GM19463 (cell line): Measurements from ENCODE around the gene RBPJL.

ENCODE experiments used
- ATAC-seq: cut with Tn5 transposase; IDR thresholded peaks from one replicate; pipeline ENCODE4 v1.9.1; 2021; ENCODE audit warnings: mild to moderate bottlenecking, moderate library complexity; ENCODE audit not compliant: unreplicated experiment

Gene RBPJL

DNA sequence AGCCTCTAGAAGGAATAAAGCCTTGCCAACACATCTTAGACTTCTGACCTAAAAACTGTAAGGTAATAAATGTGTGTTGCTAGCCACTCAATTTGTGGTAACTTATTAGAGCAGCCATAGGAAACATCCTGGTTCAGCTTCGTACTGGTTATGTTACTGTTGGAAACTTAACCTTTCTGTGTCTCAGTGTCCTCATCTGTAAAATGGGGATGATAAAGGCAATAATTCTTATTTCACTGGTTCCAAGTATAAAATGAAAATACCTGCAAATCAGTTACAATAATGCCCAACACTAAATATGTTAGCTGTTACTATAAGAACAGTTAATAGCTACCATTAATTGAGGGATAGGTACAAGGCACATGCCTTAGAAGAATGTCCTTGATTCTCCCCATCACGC is 14.3 kb upstream of the RBPJL start:
- ATAC-seq, result no peak

GRCh38 chr20:45293041-45294002 is 13.3 kb upstream of the RBPJL start:
- ATAC-seq, result no peak

GRCh38 chr20:45294003-45294368 is 12.7 kb upstream of the RBPJL start:
- ATAC-seq, result no peak

DNA sequence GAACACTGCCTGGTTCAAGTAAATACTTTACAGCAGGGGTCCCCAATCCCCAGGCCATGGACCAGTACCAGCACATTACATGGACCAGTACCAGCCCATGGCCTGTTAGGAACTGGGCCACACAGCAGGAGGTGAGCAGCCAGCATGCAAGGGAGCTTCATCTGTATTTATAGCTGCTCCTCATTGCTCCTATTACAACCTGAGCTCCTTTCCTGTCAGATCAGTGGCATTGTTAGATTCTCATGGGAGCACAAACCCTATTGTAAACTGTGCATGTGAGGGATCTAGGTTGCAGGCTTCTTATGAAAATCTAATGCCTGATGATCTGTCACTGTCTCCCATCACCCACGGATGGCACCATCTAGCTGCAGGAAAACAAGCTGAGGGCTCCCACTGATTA is 12.0 kb upstream of the RBPJL start:
- no peak for ATAC-seq

GRCh38 chr20:45297786-45298497 is 8.7 kb upstream of the RBPJL start:
- ATAC-seq, result no peak

DNA sequence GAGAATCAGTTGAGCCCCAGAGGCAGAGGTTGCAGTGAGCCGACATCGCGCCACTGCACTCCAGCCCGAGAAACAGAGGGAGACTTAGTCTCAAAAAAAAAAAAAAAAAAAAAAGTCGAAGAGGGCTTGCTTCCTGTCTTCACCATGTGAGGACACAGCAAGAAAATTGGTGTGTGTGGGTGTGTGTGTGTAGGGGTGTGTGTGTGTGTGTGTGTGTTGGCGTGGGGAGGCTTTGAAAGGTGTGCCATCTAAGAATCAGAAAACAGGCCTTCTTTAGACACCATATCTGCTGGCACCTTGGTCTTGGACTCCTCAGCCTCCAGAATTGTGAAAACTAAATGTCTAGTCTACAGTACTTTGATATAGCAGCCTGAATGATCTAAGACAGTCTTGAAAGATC is 6.9 kb upstream of the RBPJL start:
- no peak for ATAC-seq

GRCh38 chr20:45300961-45301360 is 5.7 kb upstream of the RBPJL start:
- no peak for ATAC-seq

DNA sequence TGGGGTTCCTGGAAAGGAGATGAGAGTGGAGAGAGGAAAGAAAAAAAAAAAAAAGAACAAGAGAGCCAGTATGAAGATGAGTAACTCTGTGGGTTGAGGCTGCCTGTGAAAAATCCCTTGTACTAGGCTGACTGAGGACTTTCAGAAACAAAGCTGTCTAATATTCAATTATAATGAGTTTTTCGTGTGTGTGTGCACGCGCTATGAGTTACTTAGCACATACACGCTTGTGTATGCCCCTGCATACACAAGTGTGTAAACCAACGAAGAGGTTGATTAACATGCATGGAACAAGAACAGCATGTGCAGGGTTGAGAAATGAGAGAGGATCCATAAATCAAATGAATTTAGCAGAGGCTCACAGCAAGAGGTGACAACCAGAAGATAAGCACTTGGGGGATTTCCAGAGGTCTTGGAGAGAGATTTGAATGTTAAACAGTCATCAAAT is 4.8 kb upstream of the RBPJL start:
- ATAC-seq, result no peak

- ATAC-seq, result no peak
These were observed 2.8 kb upstream of the RBPJL start for GRCh38 chr20:45303586-45304463.

DNA sequence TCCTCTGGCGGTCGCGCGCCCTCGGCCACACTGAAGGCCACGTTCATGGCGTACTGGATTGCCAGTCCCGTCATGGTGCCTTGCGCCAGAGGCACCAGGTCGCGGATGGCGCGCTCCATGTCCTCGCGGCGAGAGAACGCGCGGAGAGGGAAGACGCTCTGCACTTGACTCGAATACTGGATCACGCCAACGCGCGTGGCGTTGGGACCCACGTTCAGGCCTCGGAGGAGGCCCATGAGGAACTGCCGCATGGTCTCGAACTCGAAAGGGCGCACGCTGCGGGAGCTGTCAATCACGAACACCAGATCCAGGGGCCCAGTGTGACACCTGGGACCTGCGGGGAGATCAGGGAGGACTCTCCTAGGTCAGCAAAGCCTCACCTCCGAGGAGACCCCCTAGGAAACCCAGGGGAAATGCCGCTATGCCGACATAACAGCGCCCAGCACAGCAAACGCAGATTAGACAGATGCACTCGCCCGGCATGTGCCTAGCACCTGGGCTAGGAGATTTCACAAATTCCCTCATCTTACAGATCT is 2.1 kb upstream of the RBPJL start:
- no peak for ATAC-seq

DNA sequence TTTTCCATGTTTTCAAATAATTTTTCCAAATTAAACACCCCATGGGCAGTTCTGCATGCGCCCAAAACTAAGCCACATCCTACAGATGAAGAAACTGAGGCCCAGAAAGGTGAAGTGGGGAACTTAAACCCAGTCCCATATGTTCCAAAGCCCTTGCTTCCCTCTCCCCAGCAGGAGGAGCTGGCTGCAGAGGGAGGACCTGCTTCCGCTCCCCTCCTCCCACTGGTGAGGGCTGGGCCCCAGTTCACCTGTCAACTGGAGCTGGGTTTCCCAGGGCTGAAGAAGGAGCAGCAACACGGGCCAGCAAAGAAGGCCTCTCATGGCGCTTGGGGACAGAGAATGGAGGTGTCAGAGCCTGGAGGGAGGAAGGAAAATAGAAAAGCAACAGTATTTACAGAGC is 1.4 kb upstream of the RBPJL start:
- ATAC-seq, result no peak

- no peak for ATAC-seq
These were observed 518 bp downstream of the RBPJL start for GRCh38 chr20:45307076-45307640.

- ATAC-seq, result no peak
These were observed 1.6 kb downstream of the RBPJL start, which contains the start of gene MATN4 for GRCh38 chr20:45308117-45308778. TSS of gene MATN4 (minus strand) at chr20:45308299. CDS start at chr20:45305582, 2,717 bp downstream.

DNA sequence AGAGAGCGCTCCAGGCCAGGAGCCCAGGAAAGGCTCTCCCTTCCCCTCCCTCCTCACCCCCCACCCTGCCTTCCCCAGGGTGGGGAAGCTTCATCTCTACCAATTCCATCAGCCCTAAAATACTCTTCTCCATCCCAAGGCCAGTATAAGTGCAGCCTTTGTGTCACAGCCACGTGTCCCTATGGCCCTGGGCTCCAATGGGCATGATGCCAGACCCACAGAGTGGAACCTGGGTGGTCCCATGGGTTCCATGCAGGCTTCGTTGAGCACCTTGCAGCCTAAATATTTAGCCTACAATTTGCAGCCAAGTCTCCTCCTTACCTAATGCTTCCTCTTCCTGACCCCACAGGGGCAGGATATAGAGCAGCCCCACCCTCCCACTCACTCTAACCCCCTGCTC is 2.4 kb downstream of the RBPJL start:
- no peak for ATAC-seq

GRCh38 chr20:45311589-45312211 is 5.1 kb downstream of the RBPJL start:
- no peak for ATAC-seq

GRCh38 chr20:45312241-45312640 is 5.6 kb downstream of the RBPJL start:
- ATAC-seq, result no peak

DNA sequence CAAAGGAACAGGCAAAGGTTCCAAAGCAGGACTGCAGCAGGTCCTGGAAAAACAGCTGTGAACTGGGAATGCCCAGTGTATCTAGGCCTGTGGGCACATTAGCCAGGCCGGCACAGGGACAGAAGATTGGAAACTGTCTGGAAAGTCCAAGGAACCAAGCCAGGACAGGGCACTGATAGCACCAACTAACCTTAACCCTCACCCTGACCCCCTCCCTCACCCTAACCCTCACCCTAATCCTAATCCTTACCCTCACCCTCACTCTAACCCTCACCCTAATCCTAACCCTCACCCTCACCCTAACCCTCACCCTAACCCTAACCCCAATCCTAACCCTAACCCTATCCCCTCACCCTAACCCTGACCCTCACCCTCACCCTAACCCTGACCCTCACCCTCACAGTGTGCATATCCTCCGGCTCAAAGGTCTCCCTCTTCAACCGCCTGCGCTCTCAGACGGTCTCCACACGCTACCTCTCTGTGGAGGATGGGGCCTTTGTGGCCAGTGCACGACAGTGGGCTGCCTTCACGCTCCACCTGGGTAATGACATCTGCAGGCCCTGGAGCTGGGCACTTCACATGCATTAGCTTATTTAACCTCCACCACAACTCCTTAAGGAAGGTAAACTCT is 6.5 kb downstream of the RBPJL start:
- no peak for ATAC-seq

GRCh38 chr20:45313943-45314342 is 7.3 kb downstream of the RBPJL start:
- ATAC-seq, result no peak

DNA sequence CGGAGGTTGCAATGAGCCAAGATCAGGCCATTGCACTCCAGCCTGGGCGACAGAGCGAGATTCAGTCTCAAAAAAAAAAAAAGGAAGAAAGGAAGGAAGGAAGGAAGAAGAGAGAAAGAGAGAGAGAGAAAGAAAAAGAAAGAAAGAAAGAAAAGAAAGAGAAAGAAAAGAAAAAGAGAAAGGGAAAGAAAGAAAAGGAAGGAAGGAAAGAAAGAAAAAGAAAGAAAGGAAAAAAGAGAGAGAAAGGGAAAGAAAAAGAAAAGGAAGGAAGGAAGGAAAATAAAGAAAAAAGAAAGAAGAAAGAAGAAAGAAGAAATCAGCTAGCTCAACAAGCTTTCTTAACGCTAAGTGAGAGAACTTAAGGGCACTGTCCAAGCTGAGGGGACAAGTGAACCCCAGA is 9.0 kb downstream of the RBPJL start:
- ATAC-seq, result no peak
